Prostate gland (tissue), 2 donors: ENCODE results near the gene TCHHL1. TPM values are rescaled to one million over a fixed set of nuclear protein-coding genes. Genes with fewer than 3 reads are reported as not detected.

Experiments
- DNase-seq: peaks from one replicate; pipeline ENCODE4 v3.0.0-alpha.2; 2019; ENCODE audit warnings: low spot score
- H3K27ac ChIP-seq, 2 donors: fragments of 200-600 bp; sonication (generic); 2 replicates each; pipeline ENCODE4 v1.5.1; 2017 to 2019
- H3K27me3 ChIP-seq: fragments of 200-600 bp; sonication (generic); replicated peaks from 2 replicates; pipeline ENCODE4 v1.5.1; 2019; ENCODE audit not compliant: insufficient read depth
- H3K36me3 ChIP-seq, 2 donors: fragments of 200-600 bp; sonication (generic); 1 replicate in 1 of 2; 2 replicates in 1 of 2; pipeline versions ENCODE4 v1.5.1 to v1.8.1; 2017 to 2019
- H3K4me1 ChIP-seq: fragments of 200-600 bp; sonication (generic); replicated peaks from 2 replicates; pipeline ENCODE4 v1.5.1; 2019
- H3K4me3 ChIP-seq, 2 donors: fragments of 200-600 bp; sonication (generic); 2 replicates each; pipeline ENCODE4 v1.5.1; 2017 to 2019
- H3K9me3 ChIP-seq: fragments of 200-600 bp; sonication (generic); 2 replicates; pipeline ENCODE4 v1.5.1; 2017
- POLR2A ChIP-seq: fragments of 450-650 bp; IDR thresholded peaks from one replicate; pipeline ENCODE4 v1.6.1; 2016; ENCODE audit warnings: antibody characterized with exemption, mild to moderate bottlenecking
- POLR2AphosphoS5 ChIP-seq: sonication (generic); formaldehyde crosslinking; IDR thresholded peaks from one replicate; pipeline ENCODE4 v1.6.1; 2017; ENCODE audit warnings: antibody characterized with exemption
- WGBS: methylation state at CpG from one replicate; pipeline ENCODE4 v1.1.5; 2018; 5-methylcytosine and 5-hydroxymethylcytosine counted together
- intact Hi-C: fragments of 100-400 bp; cut with DNase I; formaldehyde crosslinking; loops from one replicate; pipeline ENCODE4 v1.14.2; 2022
- total RNA-seq, 2 donors: library from RNA; depleted of rRNA; stranded (reverse); fragments of >200 nt; gene quantifications; one replicate each; pipeline ENCODE4 v1.1.0, GENCODE V29; 2016
- TF ChIP-seq, protein P1 (sequence below), 4 experiments: fragments of 200-600 bp in 2 of 4; fragments of 450-650 bp in 2 of 4; sonication (generic) in 2 of 4; IDR thresholded peaks; 1 replicate in 3 of 4; 2 replicates in 1 of 4; pipeline ENCODE4 v1.5.1; 2016 to 2019; ENCODE audit warnings: antibody characterized with exemption in 4 of 4, mild to moderate bottlenecking in 2 of 4, moderate library complexity in 2 of 4

TCHHL1 gene
- total RNA-seq, 2 donors from 2014 or later: not detected

DNA sequence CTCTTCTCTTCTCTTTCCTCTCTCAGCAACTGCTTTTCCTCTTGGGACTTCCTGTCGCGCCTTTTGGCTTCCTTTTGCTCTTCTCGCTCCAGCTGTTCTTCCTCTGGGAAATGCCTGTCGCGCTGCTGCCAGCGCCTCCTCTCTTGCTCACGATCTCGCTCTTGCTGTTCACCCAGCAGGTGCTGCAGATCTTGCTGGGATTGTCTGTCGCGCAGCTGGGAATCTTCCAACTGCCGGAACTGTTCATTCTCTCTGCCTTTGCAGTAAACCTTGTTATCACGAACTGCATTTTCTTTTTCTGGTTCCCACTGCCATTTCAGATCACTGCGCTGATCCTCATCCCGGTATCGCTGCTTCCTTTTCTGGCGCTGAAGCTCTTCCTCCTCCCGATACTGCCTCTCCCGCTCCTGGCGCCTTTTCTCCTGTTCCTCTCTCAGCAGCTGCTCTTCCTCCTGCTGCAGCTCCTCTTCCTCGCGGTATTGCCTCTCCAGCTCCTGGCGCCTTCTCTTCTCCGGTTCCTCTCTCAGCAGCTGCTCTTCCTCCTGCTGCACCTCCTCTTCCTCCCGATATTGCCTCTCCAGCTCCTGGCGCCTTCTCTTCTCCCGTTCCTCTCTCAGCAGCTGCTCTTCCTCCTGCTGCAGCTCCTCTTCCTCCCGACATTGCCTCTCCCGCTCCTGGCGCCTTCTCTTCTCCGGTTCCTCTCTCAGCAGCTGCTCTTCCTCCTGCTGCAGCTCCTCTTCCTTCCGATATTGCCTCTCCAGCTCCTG lies 20.6 kb upstream of the TCHHL1 start:
- TF ChIP-seq POLR2A (no peak), POLR2AphosphoS5 (no peak)
- TF ChIP-seq, protein P1, sequence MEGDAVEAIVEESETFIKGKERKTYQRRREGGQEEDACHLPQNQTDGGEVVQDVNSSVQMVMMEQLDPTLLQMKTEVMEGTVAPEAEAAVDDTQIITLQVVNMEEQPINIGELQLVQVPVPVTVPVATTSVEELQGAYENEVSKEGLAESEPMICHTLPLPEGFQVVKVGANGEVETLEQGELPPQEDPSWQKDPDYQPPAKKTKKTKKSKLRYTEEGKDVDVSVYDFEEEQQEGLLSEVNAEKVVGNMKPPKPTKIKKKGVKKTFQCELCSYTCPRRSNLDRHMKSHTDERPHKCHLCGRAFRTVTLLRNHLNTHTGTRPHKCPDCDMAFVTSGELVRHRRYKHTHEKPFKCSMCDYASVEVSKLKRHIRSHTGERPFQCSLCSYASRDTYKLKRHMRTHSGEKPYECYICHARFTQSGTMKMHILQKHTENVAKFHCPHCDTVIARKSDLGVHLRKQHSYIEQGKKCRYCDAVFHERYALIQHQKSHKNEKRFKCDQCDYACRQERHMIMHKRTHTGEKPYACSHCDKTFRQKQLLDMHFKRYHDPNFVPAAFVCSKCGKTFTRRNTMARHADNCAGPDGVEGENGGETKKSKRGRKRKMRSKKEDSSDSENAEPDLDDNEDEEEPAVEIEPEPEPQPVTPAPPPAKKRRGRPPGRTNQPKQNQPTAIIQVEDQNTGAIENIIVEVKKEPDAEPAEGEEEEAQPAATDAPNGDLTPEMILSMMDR (IDR thresholded peaks at IDR 0.05): no peak
- intact Hi-C loops: no loop called here
- no peak for DNase-seq
- 6% methylated on average over 31 of the region's 31 CpGs for WGBS
- Histone ChIP-seq H3K27ac (no peak overlapping the region), H3K4me1 (peaks cover 8% of the 10 kb centered on the region), H3K27me3 (no peaks in the 10 kb centered on the region), H3K36me3 (no peaks in the 10 kb centered on the region), H3K9me3 (no peaks in the 10 kb centered on the region), H3K4me3 (peak overlapping the region; percentile 16 to 30)

GRCh38 chr1:152108882-152109222 lies 20.0 kb upstream of the TCHHL1 start:
- H3K27ac ChIP-seq: no peak overlapping the region
- H3K9me3 ChIP-seq: no peaks in the 10 kb centered on the region
- TF ChIP-seq, protein P1 (IDR thresholded peaks at IDR 0.05): no peak
- TF ChIP-seq POLR2A (no peak), POLR2AphosphoS5 (no peak)
- H3K4me1 ChIP-seq: peaks cover 8% of the 10 kb centered on the region
- 15% methylated on average over 28 of the region's 28 CpGs for WGBS
- no peak for DNase-seq
- H3K36me3 ChIP-seq: no peaks in the 10 kb centered on the region
- no peaks in the 10 kb centered on the region for H3K27me3 ChIP-seq
- intact Hi-C loops: no loop called here
- no peak overlapping the region for H3K4me3 ChIP-seq

DNA sequence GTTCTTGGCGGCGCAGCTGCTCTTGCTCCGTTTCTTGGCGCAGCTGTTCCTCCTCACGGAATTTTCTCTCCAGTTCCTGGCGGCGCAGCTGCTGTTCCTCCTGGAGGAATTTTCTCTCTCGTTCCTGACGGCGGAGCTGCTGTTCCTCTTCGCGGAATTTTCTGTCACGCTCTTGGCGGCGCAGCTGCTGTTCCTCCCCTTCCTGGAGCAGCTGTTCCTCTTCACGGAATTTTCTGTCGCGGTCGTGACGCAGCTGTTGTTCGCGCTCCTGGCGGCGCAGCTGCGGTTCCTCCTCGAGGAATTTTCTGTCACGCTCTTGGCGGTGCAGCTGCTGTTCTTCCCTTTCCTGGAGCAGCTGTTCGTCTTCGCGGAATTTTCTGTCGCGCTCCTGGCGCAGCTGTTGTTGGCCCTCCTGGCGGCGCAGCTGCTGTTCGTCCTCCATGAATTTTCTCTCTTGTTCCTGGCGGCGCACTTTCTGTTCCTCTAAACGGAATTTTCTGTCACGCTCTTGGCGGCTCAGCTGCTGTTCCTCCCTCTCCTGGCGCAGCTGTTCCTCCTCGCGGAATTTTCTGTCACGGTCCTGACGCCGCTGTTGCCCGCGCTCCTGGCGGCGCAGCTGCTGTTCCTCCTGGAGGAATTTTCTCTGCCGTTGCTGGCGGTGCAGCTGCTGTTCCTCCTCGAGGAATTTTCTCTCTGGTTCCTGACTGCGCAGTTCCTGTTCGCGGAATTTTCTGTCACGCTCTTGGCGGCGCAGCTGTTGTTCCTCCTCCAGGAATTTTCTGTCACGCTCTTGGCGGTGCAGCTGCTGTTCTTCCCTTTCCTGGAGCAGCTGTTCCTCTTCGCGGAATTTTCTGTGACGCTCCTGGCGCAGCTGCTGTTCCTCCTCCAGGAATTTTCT lies 19.4 kb upstream of the TCHHL1 start:
- Histone ChIP-seq H3K4me1 (peaks cover 8% of the 10 kb centered on the region), H3K36me3 (no peaks in the 10 kb centered on the region), H3K27me3 (no peaks in the 10 kb centered on the region), H3K4me3 (peak overlapping the region in 1 of 2 donors; percentile 11), H3K27ac (no peak overlapping the region), H3K9me3 (no peaks in the 10 kb centered on the region)
- no peak for DNase-seq
- WGBS: 9% methylated on average over 67 of the region's 67 CpGs
- intact Hi-C loops: no loop called here
- TF ChIP-seq, protein P1 (IDR thresholded peaks at IDR 0.05): no peak
- TF ChIP-seq POLR2A: no peak
- TF ChIP-seq POLR2AphosphoS5: no peak

DNA sequence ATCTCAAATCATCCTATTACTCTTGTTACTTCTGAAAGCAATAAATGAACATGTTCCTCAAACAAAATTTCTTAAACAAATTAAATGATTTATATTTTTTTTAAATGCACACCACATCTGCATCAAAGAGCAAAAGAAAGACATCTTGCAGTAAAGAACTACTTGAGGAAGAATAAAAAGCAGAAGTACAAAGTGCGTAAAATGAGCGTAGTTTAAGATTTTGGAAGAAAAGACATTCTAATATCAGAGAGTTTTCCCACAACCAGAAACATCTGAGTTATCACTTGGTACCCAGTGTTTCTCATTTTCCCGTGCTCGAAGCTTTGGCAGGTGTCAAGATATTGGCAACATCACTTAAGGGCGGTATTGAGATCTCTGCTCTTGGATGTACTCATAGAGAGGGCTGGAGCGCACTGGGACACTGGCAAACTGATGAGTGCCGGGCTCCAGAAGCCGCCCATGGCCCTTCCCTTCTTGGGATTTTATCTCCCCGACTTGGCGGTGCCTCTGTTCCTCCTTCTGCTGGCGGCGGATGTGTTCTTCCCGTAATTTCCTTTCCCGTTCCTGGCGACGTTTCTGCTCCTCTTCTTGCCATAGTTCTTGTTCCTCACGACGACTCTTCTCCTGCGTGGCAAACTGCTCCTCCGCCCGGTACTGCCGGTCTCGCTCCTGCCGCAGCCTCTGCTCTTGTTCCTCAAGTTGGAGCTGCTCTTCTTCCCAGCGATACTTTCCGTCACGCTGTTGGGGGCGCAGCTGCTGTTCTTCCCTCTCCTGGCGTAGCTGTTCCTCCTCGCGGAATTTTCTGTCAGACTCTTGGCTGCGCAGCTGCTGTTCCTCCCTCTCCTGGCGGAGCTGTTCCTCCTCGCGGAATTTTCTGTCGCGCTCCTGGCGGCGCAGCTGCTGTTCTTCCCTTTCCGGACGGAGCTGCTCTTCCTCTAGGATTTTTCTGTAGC lies 18.4 kb upstream of the TCHHL1 start:
- H3K27me3 ChIP-seq: no peaks in the 10 kb centered on the region
- TF ChIP-seq POLR2AphosphoS5 (no peak), POLR2A (no peak)
- TF ChIP-seq, protein P1 (IDR thresholded peaks at IDR 0.05): no peak
- intact Hi-C loops: no loop called here
- no peaks in the 10 kb centered on the region for H3K36me3 ChIP-seq
- peak overlapping the region in 1 of 2 donors; percentile 11 for H3K4me3 ChIP-seq
- no peak for DNase-seq
- WGBS: 20% methylated on average over 41 of the region's 41 CpGs
- H3K9me3 ChIP-seq: no peaks in the 10 kb centered on the region
- no peak overlapping the region for H3K27ac ChIP-seq
- peaks cover 8% of the 10 kb centered on the region for H3K4me1 ChIP-seq
